GM23248 (cell line): ENCODE results near the gene MED19. TPM values are rescaled to one million over a fixed set of nuclear protein-coding genes. Genes with fewer than 3 reads are reported as not detected.
A peak's percentile ranks its signal among the peaks of the same experiment; 100 is the strongest.

Experiments used
- DNase-seq: peaks from one replicate; pipeline ENCODE4 v3.0.0-alpha.2; 2015
- H2AFZ ChIP-seq: fragments of 200-600 bp; sonication (generic); 2 replicates; pipeline ENCODE4 v1.6.1; 2016; ENCODE audit warnings: antibody characterized with exemption
- H3F3A ChIP-seq: fragments of 200-600 bp; sonication (generic); 2 replicates; pipeline ENCODE4 v1.6.1; 2016; ENCODE audit warnings: mild to moderate bottlenecking, antibody characterized with exemption, mixed run types; ENCODE audit not compliant: insufficient read depth
- H3K27ac ChIP-seq: fragments of 200-600 bp; sonication (generic); 2 replicates; pipeline ENCODE4 v1.5.1; 2016; ENCODE audit warnings: mild to moderate bottlenecking
- H3K27me3 ChIP-seq: fragments of 200-600 bp; sonication (generic); replicated peaks from 2 replicates; pipeline ENCODE4 v1.6.1; 2016; ENCODE audit warnings: mild to moderate bottlenecking; ENCODE audit not compliant: insufficient read depth
- H3K36me3 ChIP-seq: fragments of 200-600 bp; sonication (generic); 2 replicates; pipeline ENCODE4 v1.6.1; 2016; ENCODE audit warnings: low read depth, mild to moderate bottlenecking
- H3K4me1 ChIP-seq: fragments of 200-600 bp; sonication (generic); 2 replicates; pipeline ENCODE4 v1.6.1; 2016; ENCODE audit warnings: mild to moderate bottlenecking; ENCODE audit not compliant: insufficient read depth
- H3K4me2 ChIP-seq: fragments of 200-600 bp; sonication (generic); one replicate; pipeline ENCODE4 v1.6.1; 2016; ENCODE audit warnings: mild to moderate bottlenecking; ENCODE audit not compliant: unreplicated experiment
- H3K4me3 ChIP-seq: fragments of 200-600 bp; sonication (generic); 2 replicates; pipeline ENCODE4 v1.5.1; 2016; ENCODE audit warnings: mild to moderate bottlenecking
- H3K79me2 ChIP-seq: fragments of 200-600 bp; sonication (generic); 2 replicates; pipeline ENCODE4 v1.6.1; 2016; ENCODE audit warnings: mild to moderate bottlenecking; ENCODE audit not compliant: insufficient read depth
- H3K9ac ChIP-seq: fragments of 200-600 bp; sonication (generic); 2 replicates; pipeline ENCODE4 v1.6.1; 2016; ENCODE audit warnings: mild to moderate bottlenecking
- H3K9me2 ChIP-seq: fragments of 200-600 bp; sonication (generic); 2 replicates; pipeline ENCODE4 v1.6.1; 2016; ENCODE audit warnings: mixed run types, mild to moderate bottlenecking, moderate library complexity; ENCODE audit not compliant: insufficient read depth
- H3K9me3 ChIP-seq: fragments of 200-600 bp; sonication (generic); one replicate; pipeline ENCODE4 v1.6.1; 2017; ENCODE audit warnings: low read depth
- H4K20me1 ChIP-seq: fragments of 200-600 bp; sonication (generic); 2 replicates; pipeline ENCODE4 v1.6.0; 2016; ENCODE audit not compliant: insufficient read depth
- EZH2 ChIP-seq: fragments of 200-600 bp; sonication (generic); IDR thresholded peaks from 2 replicates; pipeline ENCODE4 v1.6.1; 2018; ENCODE audit warnings: antibody characterized with exemption, mild to moderate bottlenecking; ENCODE audit not compliant: insufficient read depth, poor library complexity, severe bottlenecking
- EZH2phosphoT487 ChIP-seq: fragments of 200-600 bp; sonication (generic); IDR thresholded peaks from 2 replicates; pipeline ENCODE4 v1.6.1; 2018; ENCODE audit warnings: antibody characterized with exemption, moderate library complexity, mild to moderate bottlenecking, low read depth; ENCODE audit not compliant: insufficient read depth
- WGBS, 2 experiments: methylation state at CpG; one replicate each; pipeline ENCODE4 v1.1.6; 2015 to 2017; ENCODE audit warnings: low lambda C conversion rate in 2 of 2, low coverage in 1 of 2; ENCODE audit errors: missing lambda C conversion rate in 2 of 2; 5-methylcytosine and 5-hydroxymethylcytosine counted together
- in situ Hi-C: fragments of 300-500 bp; cut with MboI; formaldehyde crosslinking; loops from 2 replicates; pipeline ENCODE4 v1.15.0; 2020
- polyA plus RNA-seq: library from polyadenylated mRNA; unstranded; fragments of >200 nt; fragmentation: Nextera tagmentation; extraction: Ambion mirVana; gene quantifications from 2 replicates; pipeline ENCODE4 v1.2.1, GENCODE V29; 2016
- small RNA-seq: library from RNA; depleted of rRNA; stranded (forward); fragments of <200 nt; gene quantifications from one replicate; pipeline ENCODE3, GENCODE V24; 2014; ENCODE audit warnings: low read depth, low replicate concordance
- total RNA-seq: library from RNA; depleted of rRNA; stranded (reverse); fragments of >200 nt; shearing (Covaris generic); gene quantifications from 2 replicates; pipeline ENCODE4 v1.2.3, GENCODE V29; 2014; rRNA removed

MED19 gene
- total and polyA plus RNA-seq, 2 experiments from 2014 or later = 33.4 to 39.6 TPM

GRCh38 chr11:57657194-57658022 is 54.6 kb downstream of the MED19 start, which contains the start of gene CLP1:
CLP1 (plus strand) TSS chr11:57657762; CDS start chr11:57659477, 1,715 bp downstream.
- no peaks in the 10 kb centered on the region for H3K4me1 ChIP-seq
- peak within 1 kb of the TSS; percentile 90 for H3K4me3 ChIP-seq
- in situ Hi-C loops = no loop called here
- peak within 1 kb of the TSS; percentile 88 for H2AFZ ChIP-seq
- H3K27me3 ChIP-seq = no peaks in the 10 kb centered on the region
- H3K4me2 ChIP-seq = peak within 1 kb of the TSS; percentile 94
- H3K9me2 ChIP-seq = no peaks in the 10 kb centered on the region
- H3K9me3 ChIP-seq = no peaks in the 10 kb centered on the region
- H3K36me3 ChIP-seq = peaks cover 18% of the 10 kb centered on the region; the same call in 1 of the 2 replicates
- H4K20me1 ChIP-seq = no peaks in the 10 kb centered on the region
- no peaks in the 10 kb centered on the region; the same call in 1 of the 2 replicates for H3F3A ChIP-seq
- no peak for TF ChIP-seq EZH2
- no peak for TF ChIP-seq EZH2phosphoT487
- peak within 1 kb of the TSS; percentile 88 for H3K9ac ChIP-seq
- DNase-seq = peak; percentile 100
- 1% methylated on average over 40 to 45 of the region's 45 CpGs for WGBS, 2 experiments
- peak within 1 kb of the TSS; percentile 80 for H3K27ac ChIP-seq
- peaks cover 46% of the 10 kb centered on the region for H3K79me2 ChIP-seq

- in situ Hi-C loops = no loop called here
Observed at GRCh38 chr11:57656885-57657193, 55.2 kb downstream of the MED19 start.

More at GRCh38 chr11:57656885-57657193, 55.2 kb downstream of the MED19 start:
- Histone ChIP-seq H3K36me3 (peaks cover 14% of the 10 kb centered on the region; the same call in 1 of the 2 replicates), H3K27ac (peak overlapping the region; percentile 80), H3K4me3 (peak overlapping the region; percentile 90), H2AFZ (peak overlapping the region; percentile 88), H3K27me3 (no peaks in the 10 kb centered on the region), H3K9me3 (no peaks in the 10 kb centered on the region), H3F3A (no peaks in the 10 kb centered on the region; the same call in 1 of the 2 replicates), H3K4me1 (no peaks in the 10 kb centered on the region), H3K4me2 (peak overlapping the region; percentile 84), H4K20me1 (no peaks in the 10 kb centered on the region), H3K9me2 (no peaks in the 10 kb centered on the region), H3K79me2 (peaks cover 43% of the 10 kb centered on the region), H3K9ac (peak overlapping the region; percentile 88)
- DNase-seq = no peak
- WGBS, 2 experiments = 12 to 13% methylated on average over 5 of the region's 5 CpGs
- TF ChIP-seq EZH2 (no peak), EZH2phosphoT487 (no peak)

Small RNAs within 50 kb of the gene (small RNA-seq; reads per million reads assigned to genes)
- not detected for gene TMX2-CTNND1

Other genes starting within 250 kb of the MED19 start
- gene SLC43A1, start 196.5 kb downstream of the MED19 start, total RNA-seq = 6.2 and 9.3 TPM in 2 replicates
- gene SLC43A1, start 196.5 kb downstream of the MED19 start, polyA plus RNA-seq = 7.1 and 7.7 TPM in 2 replicates
- gene TIMM10, start 181.5 kb downstream of the MED19 start, total RNA-seq = 29.0 and 48.3 TPM in 2 replicates
- 73.4 and 78.3 TPM in 2 replicates for gene TIMM10, start 181.5 kb downstream of the MED19 start, polyA plus RNA-seq
- gene SMTNL1, start 174.6 kb downstream of the MED19 start, total RNA-seq = not detected in 2 replicates
- not detected in 2 replicates for gene SMTNL1, start 174.6 kb downstream of the MED19 start, polyA plus RNA-seq
- gene UBE2L6, start 144.5 kb downstream of the MED19 start, total RNA-seq = 32.8 and 41.5 TPM in 2 replicates
- 74.0 and 75.9 TPM in 2 replicates for gene UBE2L6, start 144.5 kb downstream of the MED19 start, polyA plus RNA-seq
- gene SERPING1, start 114.5 kb downstream of the MED19 start, total RNA-seq = 98.0 and 147 TPM in 2 replicates
- gene SERPING1, start 114.5 kb downstream of the MED19 start, polyA plus RNA-seq = 319 and 327 TPM in 2 replicates
- gene YPEL4, start 62.3 kb downstream of the MED19 start, total RNA-seq = 1.7 TPM in 1 of 2 replicates, not detected in the other
- 0.35 and 0.49 TPM in 2 replicates for gene YPEL4, start 62.3 kb downstream of the MED19 start, polyA plus RNA-seq
- 19.6 and 21.0 TPM in 2 replicates for gene CLP1, start 54.5 kb downstream of the MED19 start, total RNA-seq
- gene CLP1, start 54.5 kb downstream of the MED19 start, polyA plus RNA-seq = 16.2 and 16.4 TPM in 2 replicates
- gene ZDHHC5, start 44.1 kb downstream of the MED19 start, total RNA-seq = 43.6 and 52.5 TPM in 2 replicates
- 35.8 and 36.7 TPM in 2 replicates for gene ZDHHC5, start 44.1 kb downstream of the MED19 start, polyA plus RNA-seq
- 68.5 and 88.1 TPM in 2 replicates for gene TMX2, start 378 bp upstream of the MED19 start, total RNA-seq
- gene TMX2, start 378 bp upstream of the MED19 start, polyA plus RNA-seq = 101 and 105 TPM in 2 replicates
- 96.6 and 123 TPM in 2 replicates for gene SELENOH, start 29.3 kb upstream of the MED19 start, total RNA-seq
- 181 and 184 TPM in 2 replicates for gene SELENOH, start 29.3 kb upstream of the MED19 start, polyA plus RNA-seq
- gene BTBD18, start 39.6 kb upstream of the MED19 start, total RNA-seq = not detected in 2 replicates
- gene BTBD18, start 39.6 kb upstream of the MED19 start, polyA plus RNA-seq = 0.10 TPM in 1 of 2 replicates, not detected in the other
- gene CTNND1, start 49.6 kb upstream of the MED19 start, total RNA-seq = 94.2 and 101 TPM in 2 replicates
- 64.5 and 66.9 TPM in 2 replicates for gene CTNND1, start 49.6 kb upstream of the MED19 start, polyA plus RNA-seq